ENCODE results near the gene POLRMT.

The POLRMT gene

GRCh38 chr19:625257-625656 lies 8.1 kb downstream of the POLRMT start:
- Mint-ChIP-seq H3K4me3 (no peak overlapping the region), H3K36me3 (ENCODE audit: low read depth) (peaks cover 31% of the 10 kb centered on the region), H3K27ac (no peak overlapping the region), H3K27me3 (ENCODE audit: low read depth) (peaks cover 3% of the 10 kb centered on the region), H3K9me3 (no peaks in the 10 kb centered on the region), H3K4me1 (peaks cover 6% of the 10 kb centered on the region)
- TF ChIP-seq, protein P1, sequence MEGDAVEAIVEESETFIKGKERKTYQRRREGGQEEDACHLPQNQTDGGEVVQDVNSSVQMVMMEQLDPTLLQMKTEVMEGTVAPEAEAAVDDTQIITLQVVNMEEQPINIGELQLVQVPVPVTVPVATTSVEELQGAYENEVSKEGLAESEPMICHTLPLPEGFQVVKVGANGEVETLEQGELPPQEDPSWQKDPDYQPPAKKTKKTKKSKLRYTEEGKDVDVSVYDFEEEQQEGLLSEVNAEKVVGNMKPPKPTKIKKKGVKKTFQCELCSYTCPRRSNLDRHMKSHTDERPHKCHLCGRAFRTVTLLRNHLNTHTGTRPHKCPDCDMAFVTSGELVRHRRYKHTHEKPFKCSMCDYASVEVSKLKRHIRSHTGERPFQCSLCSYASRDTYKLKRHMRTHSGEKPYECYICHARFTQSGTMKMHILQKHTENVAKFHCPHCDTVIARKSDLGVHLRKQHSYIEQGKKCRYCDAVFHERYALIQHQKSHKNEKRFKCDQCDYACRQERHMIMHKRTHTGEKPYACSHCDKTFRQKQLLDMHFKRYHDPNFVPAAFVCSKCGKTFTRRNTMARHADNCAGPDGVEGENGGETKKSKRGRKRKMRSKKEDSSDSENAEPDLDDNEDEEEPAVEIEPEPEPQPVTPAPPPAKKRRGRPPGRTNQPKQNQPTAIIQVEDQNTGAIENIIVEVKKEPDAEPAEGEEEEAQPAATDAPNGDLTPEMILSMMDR (IDR thresholded peaks at IDR 0.05; ENCODE audit: unreplicated experiment in 3 of 3) = no peak

DNA sequence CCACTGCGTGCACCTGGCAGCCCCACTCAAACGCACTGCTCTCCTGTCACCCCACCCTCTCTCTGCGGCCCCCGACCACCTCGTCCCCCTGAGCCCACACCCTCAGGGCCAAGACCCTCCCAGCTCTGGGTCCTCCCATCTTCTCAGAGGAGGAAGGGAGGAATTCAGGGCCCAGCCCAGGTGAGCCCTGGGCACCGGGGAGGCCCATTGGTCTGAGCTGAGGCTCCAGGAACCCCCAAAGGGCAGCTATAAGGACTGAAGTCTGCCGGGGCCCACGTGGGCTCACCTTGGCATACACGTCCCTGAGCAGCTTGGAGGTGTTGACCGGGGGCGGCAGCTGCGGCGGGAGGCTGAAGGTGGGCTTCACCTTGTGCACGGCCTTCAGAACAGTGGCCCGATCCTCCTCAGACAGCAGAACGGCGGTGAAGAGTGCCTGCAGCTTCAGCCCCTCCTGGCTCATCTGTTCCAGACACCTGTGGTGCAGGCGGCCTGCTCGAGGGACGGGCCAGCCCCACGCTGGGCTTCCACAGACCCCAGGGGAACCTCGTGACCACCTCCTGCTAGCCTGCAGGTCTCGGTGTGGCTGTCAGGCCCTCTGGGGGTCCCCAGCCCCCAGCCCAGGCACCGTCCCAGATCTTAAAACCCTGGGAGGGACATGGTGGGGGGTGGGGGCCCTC lies 8.8 kb downstream of the POLRMT start:
- H3K27me3 Mint-ChIP-seq (ENCODE audit: low read depth) = peaks cover 3% of the 10 kb centered on the region
- no peaks in the 10 kb centered on the region for H3K9me3 Mint-ChIP-seq
- no peak overlapping the region for H3K4me3 Mint-ChIP-seq
- peaks cover 36% of the 10 kb centered on the region for H3K36me3 Mint-ChIP-seq (ENCODE audit: low read depth)
- H3K4me1 Mint-ChIP-seq = peaks cover 6% of the 10 kb centered on the region
- TF ChIP-seq, protein P1 (IDR thresholded peaks at IDR 0.05; ENCODE audit: unreplicated experiment in 3 of 3) = no peak
- H3K27ac Mint-ChIP-seq = no peak overlapping the region

DNA sequence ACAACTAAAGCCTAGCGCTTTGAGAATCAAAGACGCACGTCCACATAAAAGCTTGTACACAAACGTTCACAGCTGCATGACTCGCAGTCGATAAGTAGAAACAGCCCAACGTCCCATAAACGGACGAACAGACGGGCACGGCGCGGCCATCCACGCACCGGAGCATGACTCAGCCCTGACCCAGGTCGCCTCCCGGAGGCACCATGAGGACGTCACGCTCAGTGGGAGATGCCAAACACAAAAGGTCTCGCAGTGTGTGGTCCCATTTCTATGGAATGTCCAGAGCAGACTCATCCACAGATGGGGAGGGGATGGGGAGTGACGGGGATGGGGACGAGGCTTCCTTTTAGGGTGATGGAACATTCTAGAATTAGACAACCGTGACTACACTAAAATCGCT lies 9.4 kb downstream of the POLRMT start:
- Mint-ChIP-seq H3K9me3 (no peaks in the 10 kb centered on the region), H3K27ac (no peak overlapping the region), H3K4me3 (no peak overlapping the region), H3K4me1 (peaks cover 3% of the 10 kb centered on the region), H3K27me3 (ENCODE audit: low read depth) (peaks cover 3% of the 10 kb centered on the region), H3K36me3 (ENCODE audit: low read depth) (peaks cover 33% of the 10 kb centered on the region)
- TF ChIP-seq, protein P1 (IDR thresholded peaks at IDR 0.05; ENCODE audit: unreplicated experiment in 3 of 3) = no peak

DNA sequence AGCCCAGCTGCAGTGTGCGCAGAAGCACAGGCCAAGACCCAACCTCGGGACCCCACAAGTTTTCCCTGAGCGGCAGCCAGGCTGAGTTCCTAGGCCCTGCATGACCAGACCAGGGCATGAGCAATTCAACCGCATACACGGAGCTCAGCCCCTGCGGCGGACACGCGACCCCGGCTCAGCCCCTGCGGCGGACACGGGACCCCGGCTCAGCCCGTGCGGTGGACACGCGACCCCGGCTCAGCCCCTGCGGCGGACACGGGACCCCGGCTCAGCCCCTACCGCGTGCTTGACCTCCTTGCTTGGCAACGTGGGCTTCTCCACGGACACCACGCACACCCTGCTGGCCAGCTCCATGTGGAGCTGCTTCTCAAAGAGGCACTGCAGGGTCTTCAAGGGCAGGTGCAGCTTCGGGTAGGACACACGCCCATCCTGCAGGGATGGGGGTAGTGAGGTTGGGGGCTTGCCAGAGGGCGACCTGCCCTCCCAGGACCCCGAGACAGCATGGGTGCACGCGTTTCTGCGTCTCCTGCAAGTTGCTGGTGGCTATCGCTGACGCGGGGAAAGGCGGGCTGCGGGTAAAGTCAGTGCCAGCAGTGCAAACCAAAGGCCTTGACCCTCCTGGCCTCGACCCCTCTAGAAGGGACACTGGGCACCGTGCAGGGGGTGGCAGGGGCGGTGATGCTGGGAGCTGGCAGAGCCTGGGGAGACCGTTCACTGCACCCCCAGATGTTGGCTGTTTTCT lies 10.0 kb downstream of the POLRMT start:
- TF ChIP-seq, protein P1 (IDR thresholded peaks at IDR 0.05; ENCODE audit: unreplicated experiment in 3 of 3) = no peak
- peaks cover 3% of the 10 kb centered on the region for H3K27me3 Mint-ChIP-seq (ENCODE audit: low read depth)
- no peak overlapping the region for H3K4me3 Mint-ChIP-seq
- no peaks in the 10 kb centered on the region for H3K4me1 Mint-ChIP-seq
- no peak overlapping the region for H3K27ac Mint-ChIP-seq
- no peaks in the 10 kb centered on the region for H3K9me3 Mint-ChIP-seq
- peaks cover 32% of the 10 kb centered on the region for H3K36me3 Mint-ChIP-seq (ENCODE audit: low read depth)

- peaks cover 3% of the 10 kb centered on the region for H3K27me3 Mint-ChIP-seq (ENCODE audit: low read depth)
- no peaks in the 10 kb centered on the region for H3K4me1 Mint-ChIP-seq
- H3K27ac Mint-ChIP-seq = no peak overlapping the region
- TF ChIP-seq, protein P1 (IDR thresholded peaks at IDR 0.05; ENCODE audit: unreplicated experiment in 3 of 3) = no peak
- H3K36me3 Mint-ChIP-seq (ENCODE audit: low read depth) = peaks cover 29% of the 10 kb centered on the region
- no peaks in the 10 kb centered on the region for H3K9me3 Mint-ChIP-seq
- H3K4me3 Mint-ChIP-seq = no peak overlapping the region
Measured at GRCh38 chr19:622666-623065, 10.7 kb downstream of the POLRMT start.

Measured in nephron (organoid).